NOMO-1 treated with DMSO at 0.1 percent for 48 hours (cell line): ENCODE results near the gene OTOP2.
"Not testable (repeated sequence)": the region's sequence is repeated elsewhere in the genome, so short reads cannot be mapped to it uniquely, and the experiment has no call there.

Source experiments
- DNase-seq: peaks from one replicate; lab custom pipeline; 2025; ENCODE audit not compliant: unreplicated experiment; lab: John Stamatoyannopoulos, UW

Gene OTOP2

DNA sequence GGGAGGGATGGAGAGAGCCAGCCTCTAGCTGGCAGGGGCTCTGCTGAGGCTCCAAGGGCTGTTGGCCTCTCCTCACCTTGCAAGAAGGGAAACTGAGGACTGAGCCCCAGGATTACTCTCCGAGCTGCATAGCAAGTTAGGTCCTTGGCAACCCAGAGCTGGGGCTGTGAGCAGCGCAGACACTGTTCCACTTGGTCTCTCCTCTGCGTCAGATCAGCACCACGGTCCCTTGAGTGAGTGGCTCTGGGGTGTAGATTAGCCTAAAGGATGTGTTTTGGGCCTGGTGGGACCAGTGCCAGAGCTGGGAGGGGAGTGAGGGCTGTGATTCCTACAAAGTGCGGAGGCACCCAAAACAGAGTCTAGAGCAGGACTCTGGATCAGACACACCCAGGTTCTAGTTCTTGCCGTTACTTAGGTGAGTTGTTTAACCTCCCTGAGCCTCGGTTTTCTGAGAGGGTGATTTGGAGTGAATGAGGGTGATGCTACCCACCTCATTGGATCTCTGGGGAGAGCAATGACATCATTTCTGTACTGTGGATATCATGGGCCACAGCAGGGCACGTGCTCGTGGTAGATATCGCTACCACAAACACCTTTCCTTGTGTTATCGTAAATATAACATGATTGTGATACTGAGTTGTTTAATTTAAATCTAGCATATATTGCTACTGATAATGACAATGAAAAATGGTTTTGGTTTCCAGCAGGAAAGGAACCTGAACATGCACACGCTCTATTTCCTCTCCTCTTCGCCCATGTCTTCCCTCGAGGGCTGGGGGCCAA, 22.5 kb upstream of the OTOP2 start:
- no peak for DNase-seq

DNA sequence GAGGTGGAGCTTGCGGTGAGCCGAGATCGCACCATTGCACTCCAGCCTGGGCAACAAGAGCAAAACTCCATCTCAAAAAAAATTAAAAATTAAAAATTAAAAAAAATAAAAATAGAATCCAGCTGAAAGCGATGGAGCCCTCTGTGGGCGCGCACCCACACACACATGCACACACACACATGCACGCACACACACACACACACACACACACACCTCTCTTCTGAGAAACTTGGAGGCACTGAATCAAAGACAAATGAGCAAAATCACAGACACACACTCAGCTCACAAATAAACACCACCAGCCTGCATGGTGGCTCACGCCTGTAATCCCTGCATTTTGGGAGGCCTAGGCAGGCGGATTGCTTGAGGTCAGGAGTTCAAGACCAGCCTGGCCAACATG, 21.0 kb upstream of the OTOP2 start:
- DNase-seq, result no peak

DNA sequence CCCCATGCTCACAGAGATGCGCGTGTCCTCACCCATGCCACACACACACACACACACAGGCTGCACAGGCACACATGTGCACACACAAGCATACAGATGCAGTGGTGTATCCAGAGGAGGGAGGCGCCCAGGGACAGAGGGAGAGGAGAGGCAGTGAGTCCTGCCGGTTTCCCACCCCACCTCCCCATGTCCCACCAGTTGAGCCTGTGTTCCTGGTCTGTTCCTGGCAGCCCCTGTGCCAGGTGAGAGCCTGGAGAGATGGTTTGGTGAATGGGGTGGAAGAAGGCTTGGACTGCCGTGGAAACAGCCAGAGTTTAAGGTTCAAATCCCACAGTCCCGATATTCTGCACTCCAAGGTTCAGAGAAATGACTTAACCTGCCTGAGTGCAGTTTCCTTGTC, 20.4 kb upstream of the OTOP2 start:
- no peak for DNase-seq

DNA sequence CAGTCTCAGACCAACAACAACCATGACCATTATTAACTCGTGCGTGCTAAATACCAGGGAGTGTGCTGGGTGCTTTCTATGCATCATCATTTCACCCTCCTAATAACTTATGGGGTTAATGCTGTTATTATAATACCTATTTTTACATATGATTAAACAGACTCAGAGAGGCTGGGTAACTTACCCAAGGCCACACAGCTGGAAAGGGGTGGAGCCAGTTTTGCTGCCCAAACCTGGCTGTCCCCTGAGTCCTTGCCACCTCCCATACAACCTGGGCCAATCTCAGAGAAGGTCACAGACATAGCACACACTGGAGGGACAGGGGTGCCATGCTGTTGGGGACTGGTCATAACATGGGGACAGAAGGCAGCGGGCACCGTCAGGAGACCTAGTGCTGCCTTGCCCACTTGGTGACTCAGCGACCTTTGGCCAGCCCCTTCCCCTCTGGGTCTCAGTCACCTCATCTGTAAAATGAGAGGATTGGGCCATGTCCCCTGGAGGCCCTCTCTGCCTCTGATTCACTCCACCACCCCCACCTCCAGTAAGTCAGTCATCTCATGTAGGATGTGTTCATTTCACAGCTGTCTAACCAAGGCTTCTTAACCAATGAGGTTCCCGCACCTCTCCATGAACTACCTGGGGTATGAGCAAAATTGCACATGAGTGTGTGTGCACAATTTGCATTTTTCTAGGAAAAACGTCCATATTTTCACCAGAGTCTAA, 19.2 kb upstream of the OTOP2 start:
- no peak for DNase-seq

DNA sequence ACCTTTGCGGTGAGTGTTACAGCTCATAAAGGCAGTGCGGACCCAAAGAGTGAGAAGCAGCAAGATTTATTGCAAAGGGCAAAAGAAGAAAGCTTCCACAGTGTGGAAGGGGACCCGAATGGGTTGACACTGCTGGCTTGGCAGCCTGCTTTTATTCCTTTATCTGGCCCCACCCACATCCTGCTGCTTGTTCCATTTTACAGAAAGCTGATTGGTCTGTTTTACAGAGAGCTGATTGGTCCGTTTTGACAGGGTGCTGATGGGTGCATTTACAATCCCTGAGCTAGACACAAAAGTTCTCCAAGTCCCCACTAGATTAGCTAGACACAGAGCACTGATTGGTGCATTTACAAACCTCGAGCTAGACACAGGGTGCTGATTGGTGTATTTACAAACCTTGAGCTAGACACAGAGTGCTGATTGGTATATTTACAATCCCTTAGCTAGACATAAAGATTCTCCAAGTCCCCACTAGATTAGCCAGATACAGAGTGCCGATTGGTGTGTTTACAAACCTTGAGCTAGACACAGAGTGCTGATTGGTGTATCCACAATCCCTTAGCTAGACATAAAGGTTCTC, 17.8 kb upstream of the OTOP2 start:
- DNase-seq, result not testable (repeated sequence)

DNA sequence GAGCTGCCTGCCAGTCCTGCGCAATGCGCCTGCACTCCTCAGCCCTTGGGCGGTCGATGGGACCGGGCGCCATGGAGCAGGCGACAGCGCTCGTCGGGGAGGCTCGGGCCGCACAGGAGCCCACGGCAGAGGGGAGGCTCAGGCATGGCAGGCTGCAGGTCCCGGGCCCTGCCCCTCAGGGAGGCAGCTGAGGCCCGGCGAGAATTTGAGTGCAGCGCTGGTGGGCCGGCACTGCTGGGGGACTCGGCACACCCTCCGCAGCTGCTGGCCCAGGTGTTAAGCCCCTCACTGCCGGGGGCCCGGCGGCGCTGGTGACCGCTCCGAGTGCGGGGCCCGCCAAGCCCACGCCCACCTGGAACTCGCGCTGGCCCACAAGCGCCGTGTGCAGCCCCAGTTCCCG, 17.1 kb upstream of the OTOP2 start:
- no peak for DNase-seq

DNA sequence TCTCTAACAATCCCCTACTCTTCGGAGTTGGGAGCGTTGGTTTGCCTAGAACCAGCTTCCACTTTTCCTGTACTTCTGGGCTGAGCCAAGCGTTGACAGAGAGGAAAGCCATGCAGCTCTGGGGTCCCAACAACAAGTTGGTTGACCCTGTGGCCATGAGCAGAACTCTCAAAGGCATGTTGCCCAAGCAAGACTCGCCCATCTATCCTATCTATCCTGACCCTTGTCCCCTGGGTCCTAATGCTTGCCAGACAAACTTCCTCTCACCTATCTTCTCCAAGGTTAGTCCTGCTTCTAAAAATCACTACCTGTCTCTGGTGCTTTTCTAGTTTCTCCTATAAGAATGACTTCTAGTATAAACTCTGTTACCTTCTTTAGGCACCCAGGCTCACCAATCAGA, 15.0 kb upstream of the OTOP2 start:
- DNase-seq, result not testable (repeated sequence)

DNA sequence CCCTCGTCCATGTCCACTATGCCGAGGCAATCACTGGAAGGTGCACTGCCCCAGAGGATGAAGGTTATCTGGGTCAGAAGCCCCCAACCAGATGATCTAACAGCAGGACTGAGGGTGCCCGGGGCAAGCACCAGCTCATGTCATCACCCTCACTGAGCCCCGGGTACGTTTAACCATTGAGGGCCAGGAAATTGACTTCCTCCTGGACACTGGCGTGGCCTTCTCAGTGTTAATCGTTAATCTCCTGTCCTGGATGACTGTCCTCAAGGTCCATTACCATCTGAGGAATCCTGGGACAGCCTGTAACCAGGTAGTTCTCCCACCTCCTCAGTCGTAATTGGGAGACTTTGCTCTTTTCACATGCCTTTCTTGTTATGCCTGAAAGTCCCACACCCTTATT, 12.7 kb upstream of the OTOP2 start:
- not testable (repeated sequence) for DNase-seq

DNA sequence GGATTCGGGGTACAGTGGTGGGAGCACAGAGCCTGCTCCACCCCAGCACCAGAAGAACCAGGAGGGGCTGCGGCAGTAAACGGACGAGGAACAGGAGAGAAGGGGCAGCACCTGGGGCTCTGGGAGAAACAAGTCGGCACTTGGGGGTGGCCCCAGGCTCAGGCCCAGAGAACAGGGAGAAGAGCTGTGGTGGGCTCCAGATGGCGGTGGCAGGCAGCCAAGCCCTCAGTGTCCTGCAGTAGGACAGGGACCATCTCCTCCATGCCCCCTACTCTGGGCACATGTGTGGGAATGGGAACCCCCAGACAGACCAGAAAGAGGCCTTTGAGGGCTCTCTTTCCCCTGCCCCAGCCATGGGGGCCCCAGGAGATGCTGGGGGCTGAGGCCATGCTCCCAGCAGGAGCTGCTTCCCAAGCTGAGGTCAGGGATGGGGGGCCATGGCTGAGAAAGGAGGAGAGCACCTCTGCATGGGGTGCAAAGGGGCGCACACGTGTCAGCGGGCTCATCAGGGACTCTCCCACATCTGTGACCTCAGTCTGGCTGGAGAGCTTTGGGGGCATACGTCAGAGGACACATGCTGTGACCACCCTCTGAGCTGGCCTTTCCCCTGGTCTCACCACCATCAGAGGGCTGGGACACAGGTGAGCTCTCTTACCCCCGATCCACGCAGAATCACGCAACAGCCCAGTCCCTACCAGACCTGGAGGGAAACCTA, 7.8 kb upstream of the OTOP2 start:
- no peak for DNase-seq

DNA sequence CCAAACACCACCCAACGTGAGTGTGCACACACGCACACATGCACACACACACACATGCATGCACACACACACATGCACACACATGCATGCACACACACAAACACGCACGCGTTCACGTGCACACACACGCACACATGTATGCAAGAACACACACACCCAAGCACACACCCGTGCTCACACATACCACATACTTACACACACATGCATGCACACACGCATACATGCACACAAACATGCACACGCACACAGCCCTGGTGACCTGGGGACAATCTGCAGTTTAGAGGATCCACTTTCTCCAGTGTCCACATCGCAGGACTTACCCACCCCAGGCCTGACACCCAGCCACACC, 7.2 kb upstream of the OTOP2 start:
- no peak for DNase-seq

DNA sequence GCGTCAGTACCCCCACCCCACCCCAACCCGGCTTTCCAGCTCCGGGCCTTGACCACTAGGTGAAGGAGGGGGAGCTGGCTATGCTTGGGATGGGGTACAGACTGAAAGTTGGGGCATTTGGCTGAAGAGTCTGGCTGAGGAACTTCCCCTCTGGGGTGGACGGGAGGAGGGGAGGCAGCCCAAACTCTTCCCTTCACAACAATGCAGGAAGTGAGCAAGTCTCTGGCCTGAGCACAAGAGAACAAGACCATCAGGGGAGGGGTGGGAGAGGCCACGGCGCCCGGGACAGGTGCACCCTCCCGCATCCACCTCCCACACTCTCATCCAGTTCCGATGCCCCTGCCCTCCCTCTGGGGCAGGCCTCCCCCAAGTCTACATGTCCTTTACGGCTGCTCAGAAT, 6.6 kb upstream of the OTOP2 start:
- peak; percentile 72 for DNase-seq

DNA sequence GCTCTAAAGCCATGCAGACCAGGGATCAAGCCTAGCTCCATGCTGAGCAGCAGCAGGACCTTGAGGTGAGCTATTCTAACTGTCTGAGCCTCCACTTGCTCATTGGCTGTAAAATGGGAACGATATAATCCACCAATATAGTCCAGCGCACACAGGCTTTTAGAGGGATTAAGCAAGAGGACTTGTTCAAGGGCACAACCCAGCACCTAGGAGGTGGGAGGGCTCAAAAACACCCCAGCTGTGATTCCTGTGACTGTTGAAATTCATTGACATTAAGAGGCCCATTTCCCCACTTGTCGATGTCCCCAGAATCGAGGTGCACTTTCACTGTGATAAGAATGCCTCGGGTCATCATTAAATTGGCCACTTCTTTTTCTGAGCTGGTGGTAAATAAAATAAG, 5.2 kb upstream of the OTOP2 start:
- no peak for DNase-seq

DNA sequence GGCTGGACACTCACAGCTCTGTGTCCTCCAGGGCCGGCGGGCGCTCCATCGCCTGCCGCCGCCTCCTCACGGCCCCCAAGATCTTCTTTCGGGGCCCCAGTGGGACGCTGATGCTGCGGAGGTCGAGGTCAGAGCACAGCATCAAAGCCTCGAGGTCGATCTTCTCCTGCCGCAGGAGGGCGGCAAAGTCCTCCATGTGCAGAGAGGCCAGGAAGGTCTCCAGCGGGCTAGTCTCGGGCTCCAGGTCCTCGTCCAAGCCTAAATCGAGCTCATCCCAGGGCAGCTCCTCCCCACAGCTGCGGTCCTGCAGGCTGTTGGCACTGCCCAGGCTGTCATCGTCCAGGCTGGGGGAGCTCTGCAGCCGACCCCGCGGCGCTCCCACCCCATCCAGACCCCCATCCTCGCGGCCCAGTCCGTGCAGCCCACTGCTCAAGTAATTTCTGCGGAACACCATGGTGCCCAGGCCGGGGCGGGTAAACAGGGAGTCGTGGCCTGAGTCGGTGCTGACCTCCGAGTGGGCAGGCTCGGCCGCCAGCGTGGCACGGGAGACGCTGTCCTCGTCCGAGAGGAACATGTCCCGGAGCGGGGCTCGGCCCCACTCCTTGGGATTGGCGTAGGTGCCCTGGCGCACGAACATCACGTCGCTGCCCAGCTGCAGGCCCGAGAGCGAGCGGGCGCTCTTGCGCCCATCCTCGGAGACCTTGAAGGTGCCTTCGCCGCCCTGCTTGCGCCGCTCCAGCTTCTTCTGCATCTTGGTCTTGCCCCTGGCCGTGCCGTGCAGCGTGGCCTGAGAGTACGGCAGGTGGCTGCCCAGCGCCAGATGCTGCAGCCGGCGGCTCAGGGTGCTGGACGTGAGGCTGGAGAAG, 4.4 kb upstream of the OTOP2 start:
- no peak for DNase-seq

DNA sequence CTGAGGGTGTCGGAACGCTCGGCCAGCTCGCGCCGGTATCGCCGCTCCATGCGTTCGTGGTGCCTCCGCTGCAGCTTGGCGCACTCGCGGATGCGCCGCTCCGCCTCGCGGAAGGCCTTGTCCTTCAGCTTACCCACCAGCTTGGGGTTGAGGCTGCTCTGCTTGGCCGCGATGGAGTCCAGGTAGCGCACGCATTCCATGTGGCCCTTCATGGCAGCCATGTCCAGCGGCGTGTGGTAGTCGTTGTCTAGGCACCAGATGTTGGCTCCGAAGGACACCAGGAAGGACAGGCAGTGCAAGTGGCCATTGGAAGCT, 3.8 kb upstream of the OTOP2 start:
- DNase-seq, result no peak

DNA sequence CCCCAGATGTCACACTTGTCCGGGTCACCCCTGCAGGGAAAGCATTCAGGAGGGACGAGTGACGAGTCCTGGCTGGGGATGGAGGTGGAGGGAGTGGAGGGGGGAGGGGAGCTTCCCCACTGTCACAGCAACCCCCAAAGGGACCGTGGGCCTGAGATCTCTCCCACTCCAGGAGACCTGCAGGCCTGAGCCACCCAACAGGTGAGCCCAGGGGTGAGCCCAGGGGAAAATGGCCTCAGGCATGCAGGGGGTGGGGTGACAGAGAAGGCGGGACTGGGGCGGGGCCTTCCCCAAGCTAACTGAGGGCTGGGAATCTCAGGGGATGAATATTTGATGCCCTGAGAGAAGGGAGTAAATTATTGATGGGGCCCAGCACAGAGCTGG, 3.4 kb upstream of the OTOP2 start:
- DNase-seq, result no peak

DNA sequence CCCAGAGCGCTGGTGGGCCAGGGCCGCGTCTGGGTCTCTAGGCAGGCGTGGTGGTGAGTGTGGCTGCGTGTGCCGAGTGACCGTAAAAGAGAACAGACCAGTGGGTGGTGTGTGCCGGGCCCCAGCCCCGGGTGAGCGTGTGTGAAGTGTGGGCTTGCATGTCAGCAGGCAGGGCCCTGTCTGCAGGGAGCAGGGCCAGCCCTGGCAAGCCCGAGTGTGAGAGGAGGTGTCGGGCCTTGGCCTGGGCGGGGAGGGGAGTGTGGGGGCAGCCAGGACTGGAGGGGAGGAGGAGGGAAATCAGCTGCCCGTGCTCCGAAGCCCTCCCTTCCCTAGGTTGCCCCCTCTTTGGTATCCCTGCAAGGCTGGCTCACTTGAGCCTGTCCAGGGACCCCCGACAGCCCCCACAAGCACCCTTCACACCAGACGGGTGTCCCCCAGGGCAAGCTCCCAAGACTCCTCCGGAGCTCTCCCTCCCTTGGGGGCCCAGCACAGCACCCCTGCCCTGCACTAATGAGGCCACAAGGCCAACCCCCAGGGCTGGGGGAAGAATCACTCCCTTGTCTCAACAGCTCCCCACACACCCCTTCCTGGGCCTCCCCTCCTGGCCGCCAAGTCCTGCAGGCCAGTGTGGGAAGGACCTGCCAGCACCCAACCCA, 2.9 kb upstream of the OTOP2 start:
- no peak for DNase-seq

DNA sequence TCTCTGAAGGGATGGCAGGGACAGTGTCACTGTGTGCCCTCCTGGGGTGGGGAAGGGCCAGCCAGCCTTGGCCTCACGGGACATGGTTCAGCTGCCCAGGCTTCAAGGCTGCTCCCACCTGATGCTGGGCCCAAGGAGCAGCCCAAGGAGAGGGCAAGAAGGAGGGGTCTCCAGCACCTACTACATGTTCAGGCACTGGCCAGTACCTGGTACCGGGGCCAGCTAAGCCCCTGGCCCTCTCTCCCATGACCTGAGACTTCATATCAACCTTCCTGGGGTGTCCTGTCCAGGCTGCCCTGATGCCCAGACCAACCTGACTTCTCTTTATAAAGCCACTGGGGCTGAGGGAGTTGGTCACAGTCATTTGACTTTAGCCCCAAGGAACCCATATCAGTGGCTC, 2.3 kb upstream of the OTOP2 start:
- DNase-seq, result no peak

DNA sequence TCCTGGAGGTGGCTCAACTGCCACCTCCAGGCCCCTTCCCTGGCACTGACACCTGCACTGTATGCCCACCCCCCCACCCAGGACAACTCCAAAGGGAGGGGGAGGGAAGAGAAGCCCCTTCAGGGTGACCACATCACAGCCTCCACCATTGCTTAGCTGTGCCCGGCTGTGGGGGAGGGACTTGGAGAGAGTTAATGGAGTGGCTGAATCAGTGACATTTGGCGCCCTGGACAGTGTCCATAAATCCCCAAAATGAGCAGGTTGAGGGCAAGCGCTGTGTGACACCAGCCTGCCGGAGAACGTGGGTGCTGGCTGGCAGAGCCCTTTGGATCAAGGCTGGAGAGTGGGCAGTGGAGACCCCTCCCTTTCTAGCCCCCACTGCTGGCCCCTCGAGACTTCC, 1.9 kb upstream of the OTOP2 start:
- DNase-seq, result no peak

DNA sequence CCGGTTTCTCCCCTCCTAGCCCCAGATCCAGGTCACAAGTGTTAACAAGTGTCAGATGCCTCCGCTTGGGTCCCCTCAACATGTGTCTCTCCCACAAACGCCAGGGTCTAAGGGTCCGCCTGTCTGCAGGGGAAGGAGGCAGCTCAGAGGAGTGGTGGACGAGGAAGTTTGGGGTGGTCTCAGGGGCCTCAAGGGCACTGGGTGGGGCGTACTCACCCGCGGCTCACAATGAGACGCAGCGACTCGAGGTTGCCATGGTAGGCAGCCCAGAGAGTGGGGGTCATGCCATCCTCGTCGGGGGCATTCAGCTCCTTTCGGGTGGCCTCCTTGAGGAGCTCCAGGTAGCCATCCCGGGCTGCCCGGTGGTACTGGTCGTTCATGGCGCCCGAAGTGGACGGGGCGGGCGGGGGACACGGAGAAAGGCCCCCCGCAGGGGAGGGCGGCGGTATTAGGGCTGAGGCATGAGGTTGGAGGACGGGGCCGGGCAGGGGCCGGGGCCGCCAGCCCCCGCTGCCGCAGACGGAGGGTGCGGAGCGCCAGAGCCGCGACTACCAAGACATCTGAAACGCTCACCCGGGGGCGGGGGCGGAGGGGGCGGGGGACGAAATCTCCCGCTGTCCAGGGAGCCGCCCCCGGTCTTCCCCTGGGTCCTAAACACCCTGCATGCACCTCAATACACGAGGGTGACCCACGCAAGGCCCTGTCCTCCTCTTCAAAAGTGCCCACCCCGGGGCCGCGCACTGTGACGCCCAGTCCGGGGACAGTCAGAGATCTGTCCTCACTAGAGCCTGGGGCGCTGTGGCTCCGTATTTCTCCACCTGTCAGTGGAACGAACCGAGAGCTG, 1.2 kb upstream of the OTOP2 start, which contains the start of gene USH1G:
Gene USH1G, minus strand, starts transcription at position 562 of the 844 bp plus-strand sequence. Its CDS starts 182 bp downstream, at position 380.
- DNase-seq, result no peak
